HS-27A (cell line): Measurements from ENCODE around the gene NEK5.
"Not testable (repeated sequence)": the region's sequence is repeated elsewhere in the genome, so short reads cannot be mapped to it uniquely, and the experiment has no call there.

Experiments used
- DNase-seq: peaks from one replicate; pipeline ENCODE4 v3.0.0-alpha.2; 2012; ENCODE audit warnings: low read depth, missing footprints

Gene NEK5

DNA sequence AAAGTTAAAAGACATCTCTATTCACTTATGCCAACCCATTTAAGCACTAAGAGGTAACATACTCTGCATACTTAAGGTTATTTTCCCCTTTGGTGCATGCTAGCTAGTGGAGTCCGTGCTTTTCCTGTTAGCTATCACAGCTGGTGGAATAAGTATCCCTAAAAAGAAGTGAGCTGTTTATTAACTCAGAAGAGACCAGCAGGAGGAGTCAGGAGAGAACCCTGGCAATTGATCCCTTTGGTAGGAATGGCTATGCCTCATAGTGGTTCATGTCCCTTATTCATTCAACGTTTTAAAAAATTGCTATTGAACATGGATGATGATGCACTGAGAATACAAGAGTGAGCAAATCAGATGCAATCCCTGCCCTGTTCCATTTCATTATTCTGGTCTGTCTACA is 12.4 kb upstream of the NEK5 start:
- DNase-seq, result no peak

DNA sequence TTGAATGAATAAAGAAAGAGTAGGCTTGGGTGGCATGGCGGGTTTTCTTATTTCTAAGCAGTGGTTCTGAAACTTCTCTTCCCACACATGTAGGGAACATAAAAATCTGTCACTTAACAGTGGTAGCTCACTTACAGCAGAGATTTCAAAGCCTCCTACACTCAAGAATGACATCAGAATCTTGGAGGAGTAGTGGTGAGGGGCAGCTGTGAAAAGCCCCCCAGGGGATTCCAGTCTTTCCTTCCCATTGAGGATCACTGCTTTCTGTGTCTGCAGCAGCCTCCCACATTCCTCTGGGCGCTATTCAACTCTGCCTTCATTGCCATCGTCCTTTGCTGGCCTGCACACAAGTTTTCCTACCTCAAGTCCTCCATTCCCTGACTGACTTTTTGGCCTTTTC is 8.6 kb upstream of the NEK5 start:
- no peak for DNase-seq

DNA sequence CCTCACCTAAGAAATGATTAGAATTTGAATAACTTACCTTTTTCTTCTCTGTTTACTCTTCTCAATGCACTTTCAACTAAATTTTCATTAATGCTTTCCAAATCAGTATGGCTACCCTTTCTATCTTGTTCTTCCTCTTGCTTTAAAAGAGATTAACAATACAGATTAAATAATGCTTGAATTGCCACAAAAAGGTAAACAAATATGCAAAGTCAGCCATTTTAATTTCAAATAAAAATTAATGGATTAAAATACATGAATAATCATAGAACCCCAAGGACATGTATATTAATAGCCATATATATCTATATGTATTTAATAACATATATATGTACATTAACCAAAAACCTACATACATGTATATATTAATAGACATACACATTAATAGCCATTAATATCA is 7.9 kb upstream of the NEK5 start:
- no peak for DNase-seq

DNA sequence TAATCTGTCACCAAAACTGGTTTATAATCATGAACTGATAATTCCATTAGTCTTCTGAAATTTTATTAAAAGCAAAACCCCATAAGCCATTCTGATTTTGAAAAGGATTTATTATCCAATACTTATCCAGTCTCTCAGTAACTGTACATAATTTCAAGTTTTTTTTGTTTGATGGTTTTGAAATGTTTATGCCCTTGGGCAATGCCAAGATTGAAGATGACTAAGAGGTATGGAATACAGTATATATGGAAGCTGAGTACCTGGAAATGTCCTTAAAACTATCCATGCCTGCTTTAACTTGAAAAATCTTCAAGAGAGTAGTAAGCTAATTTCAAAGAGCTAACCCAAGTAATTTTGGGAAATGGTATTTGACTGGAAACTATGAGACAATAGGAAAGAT is 1.8 kb upstream of the NEK5 start:
- no peak for DNase-seq

DNA sequence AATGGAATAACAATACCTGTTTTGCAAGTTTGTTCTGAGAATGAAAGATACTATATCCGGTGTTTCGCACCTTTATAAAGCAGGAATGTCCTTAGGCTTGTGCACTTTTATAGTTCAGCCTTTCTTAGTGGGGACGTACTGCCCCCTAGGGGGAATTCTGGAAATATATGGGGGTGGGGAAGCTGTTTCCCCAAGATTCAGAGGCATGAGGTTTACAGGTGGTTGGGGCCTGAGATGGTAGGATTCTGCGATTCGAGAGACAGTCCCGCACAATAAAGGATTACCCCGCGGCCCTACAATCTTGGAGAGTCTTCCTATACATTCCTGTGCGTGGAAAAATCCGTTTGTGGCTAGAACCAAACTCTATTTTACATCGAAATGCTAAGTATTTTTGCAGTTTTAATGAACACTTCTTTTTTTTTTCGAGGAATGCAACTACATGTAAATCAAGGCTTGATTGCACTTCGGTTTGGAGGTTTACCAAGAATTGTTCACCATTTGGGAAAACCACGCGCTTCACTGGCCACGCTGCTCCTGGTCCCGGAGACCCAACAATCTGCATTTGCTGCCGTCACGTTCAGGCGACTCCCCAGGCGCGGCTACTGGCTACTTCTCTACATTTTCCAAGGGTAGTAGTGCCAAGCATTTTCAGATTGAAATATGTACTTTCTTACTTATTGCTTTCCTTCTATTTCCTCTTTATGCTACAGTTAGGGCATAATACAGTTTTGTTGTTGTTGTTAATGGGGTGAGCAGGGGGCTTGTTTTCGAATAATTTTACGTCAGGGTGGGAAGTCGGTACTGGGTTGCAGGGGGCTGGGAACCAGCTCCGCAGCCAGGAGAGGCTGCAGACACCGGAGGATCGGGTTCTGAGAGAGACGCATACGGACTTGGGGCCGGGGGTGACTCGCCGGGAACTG is 830 bp downstream of the NEK5 start:
- DNase-seq, result peak; percentile 12

DNA sequence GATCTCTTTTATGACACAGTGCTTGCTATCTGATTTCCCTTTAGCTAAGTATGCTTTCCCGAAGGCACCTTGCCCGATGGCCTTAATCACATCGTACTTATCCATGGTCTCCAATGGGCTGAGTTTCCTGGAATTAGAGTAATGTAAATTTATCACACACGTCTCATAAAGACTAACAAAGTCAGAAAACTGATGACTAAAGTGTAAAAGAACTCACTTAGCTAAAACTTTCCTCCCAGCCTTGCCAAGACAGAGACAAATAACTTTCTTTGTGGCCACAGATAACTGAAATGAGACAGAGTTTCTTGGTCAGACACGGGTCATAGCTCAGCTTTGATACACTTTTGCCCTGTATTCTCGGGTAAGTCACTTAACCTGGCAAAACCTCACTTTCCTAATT is 1.5 kb downstream of the NEK5 start:
- no peak for DNase-seq

DNA sequence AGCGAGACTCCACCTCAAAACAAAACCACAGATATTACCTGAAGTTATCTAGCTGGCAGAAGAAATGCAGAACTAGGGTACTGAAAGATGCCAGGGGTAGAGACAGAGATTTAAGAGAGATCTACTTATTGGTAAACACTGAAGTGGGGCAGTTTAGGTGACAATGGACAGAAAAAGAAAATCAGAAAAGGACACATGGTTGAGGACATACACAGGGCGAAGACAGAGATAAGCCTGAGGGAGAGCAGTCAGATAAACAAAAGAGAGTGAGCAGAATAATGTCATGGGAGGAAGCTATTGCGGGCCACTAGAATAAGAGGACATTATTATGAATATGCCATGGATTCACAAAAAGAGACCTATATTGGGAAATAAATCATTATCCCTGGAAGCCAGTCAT is 3.3 kb downstream of the NEK5 start:
- no peak for DNase-seq

DNA sequence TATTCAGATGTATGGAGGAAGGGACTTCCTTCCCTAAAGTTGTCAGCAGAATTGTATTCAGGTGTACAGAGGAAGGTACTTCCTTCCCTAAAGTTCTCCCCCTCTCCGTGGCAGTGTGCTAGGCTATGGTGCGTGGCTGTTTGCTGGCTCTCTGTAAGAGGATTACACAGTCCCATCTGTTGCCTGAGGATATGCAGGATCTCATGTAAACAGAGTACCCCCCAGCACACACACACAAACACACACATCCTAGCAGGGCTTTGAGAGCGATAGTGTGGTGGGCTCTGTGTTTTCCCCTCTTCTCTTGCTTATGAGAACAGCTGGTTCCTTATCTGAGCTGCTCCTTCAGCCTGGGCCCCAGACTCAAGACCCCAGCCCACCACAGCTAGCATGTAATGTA is 10.3 kb downstream of the NEK5 start:
- DNase-seq, result no peak

DNA sequence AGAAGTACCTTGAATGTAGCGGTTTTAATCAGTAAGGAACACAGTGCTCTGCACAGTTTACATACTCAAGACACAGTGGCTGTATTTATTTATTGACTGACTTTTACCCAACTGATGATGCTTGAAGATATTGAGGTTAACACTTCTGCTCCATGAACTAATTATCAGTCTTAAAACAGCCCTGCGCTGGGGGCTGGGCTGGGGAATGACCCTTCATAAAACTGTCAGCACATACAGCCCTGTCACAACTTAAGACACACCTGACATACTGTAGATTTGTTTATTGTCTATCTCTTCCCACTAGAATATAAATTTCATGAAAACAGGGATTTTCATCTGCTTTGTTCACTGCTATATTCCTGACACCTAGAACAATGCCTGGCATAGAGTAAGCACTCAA is 10.8 kb downstream of the NEK5 start:
- no peak for DNase-seq

DNA sequence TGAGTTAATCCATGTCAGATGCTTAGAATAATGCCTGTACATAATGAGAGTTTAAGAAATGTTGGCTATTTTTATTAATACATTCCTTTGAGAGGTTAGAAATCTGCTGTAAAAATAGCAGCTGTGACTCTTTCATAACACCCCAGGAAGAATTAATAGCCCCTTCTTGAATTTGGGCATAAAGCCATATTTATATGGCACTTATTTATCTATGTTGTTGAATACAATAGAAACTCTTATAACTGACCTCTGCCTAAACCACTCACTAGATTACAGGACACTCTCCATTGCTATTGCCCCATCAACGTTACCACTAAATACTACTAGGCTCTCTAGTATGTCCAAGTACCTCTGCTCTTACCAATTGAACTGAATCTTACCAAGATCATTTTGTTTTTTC is 16.3 kb downstream of the NEK5 start:
- no peak for DNase-seq

DNA sequence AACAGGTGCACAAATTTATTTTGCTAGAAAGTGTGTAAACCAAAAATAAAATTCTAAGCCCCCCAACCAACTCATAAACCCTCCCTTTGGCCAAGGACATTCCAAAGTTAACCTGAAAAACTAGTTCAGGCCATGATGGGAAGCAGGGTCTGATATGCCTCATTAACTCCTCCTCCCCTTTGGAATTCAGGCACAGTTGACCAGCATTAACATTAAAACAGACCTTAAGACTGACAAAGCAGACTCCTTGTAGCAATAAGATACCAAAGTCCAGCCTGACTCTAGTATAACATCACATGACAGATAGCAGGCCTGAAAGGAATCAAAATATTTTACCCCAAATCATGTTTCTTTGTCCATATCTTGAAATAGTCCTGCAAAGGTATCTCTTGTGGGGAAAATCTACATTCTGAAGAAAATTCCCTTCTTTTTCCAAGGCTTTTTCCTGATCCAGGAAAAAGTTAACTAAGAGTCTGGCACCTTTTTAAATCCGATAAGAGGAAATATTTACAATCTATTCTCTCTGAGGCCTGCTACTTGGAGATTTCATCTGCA is 19.7 kb downstream of the NEK5 start:
- no peak for DNase-seq

DNA sequence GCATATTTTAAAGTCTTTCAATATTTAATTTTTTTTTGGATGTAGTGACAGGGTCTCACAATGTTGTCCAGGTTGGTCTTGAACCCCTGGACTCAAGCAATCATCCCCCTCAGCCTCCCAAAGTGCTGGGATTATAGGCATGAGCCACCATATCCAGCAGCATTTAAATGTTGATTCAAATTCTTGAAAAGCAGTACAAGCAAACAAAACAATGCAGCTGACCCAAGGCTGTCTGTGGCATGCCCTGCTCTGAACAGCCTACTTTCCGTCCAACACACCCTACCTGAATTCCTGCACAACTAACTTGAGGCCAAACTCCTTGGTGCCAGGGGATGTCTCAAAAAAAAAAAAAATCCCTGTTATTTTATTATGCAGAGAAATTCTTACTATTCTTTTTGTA is 23.0 kb downstream of the NEK5 start:
- no peak for DNase-seq

DNA sequence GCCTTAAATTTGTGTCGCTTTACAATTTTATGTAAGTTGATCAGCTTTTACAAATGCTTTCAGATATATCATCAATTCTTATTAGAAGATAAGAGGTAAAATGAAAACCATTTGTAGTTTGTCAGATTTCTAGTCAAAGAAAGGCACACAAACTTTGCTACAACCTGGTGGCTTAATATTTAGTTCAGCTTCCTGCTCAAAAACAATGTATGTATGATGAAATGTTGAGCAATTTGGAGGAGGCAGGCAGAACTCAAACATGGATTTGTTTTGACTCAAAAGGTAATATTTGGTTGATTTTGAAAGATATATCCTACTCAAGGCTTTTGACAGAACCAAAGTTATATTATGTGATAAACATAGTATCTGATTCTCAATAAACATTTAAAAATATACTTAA is 24.2 kb downstream of the NEK5 start:
- DNase-seq, result no peak

DNA sequence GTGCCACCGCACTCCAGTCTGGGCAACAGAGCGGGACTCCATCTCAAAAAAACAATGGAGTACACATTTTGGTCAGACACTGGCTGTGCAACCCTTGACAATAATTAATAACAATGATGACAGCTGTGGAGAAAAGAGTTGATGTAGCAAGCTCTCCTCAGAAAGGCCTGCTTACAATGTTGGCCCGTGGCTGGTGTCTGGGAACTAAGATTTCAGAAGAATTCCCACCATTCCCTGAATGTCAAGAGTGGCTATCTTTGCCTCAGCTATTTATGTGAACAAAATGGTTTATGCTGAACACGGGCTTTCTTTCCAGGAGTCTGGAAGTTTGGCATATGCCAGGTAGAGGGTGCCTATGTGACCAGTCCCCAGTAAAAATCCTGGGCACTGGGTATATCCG is 25.5 kb downstream of the NEK5 start:
- DNase-seq, result no peak

DNA sequence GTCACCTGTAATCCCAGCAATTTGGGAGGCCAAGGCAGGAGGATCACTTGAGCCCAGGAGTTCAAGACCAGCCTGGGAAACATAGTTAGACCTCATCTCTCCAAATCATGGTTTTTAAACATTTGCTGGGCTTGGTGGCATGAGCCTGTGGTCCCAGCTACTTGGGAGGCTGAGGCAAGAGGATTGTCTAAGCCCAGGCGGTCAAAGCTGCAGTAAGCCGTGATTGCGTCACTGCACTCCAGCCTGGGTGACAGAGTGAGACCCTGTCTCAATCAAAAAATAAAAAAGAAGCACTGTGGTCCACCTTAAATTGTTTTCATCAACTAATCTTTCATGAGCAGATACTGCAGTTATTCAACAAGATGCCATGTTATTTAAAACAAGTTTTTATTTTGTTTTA is 26.4 kb downstream of the NEK5 start:
- DNase-seq, result not testable (repeated sequence)

DNA sequence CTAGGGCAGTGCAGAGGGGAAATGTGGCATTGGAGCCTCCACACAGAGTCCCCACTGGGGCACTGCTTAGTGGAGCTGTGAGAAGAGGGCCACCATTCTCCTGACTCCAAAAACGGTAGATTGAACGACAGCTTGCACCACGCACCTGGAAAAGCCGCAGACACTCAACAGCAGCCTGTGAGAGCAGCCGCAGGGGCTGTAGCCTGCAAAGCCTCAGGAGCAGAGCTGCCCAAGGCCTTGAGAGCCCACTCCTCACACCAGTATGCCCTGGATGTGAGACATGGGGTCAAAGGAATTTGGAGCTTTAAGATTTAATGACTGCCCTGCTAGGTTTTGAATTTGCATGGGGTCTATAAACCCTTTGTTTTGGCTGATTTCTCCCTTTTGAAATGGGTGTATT is 31.7 kb downstream of the NEK5 start:
- no peak for DNase-seq

DNA sequence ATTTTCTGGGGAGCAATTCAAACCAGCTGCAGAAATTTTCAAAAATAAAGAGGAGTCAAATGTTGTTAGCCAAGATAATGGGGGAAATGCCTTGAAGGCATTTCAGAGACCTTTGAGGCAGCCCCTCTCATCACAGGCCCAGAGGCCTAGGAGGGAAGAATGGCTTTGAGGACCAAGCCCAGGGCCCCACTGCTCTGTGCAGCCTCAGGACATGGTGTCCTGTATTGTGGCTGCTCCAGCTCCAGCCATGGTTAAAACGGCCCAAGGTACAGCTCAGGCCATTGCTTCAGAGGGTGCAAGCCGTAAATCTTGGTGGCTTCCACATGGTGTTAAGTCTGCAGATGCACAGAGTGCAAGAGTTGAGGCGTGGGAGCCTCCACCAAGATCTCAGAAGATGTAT is 32.1 kb downstream of the NEK5 start:
- no peak for DNase-seq

DNA sequence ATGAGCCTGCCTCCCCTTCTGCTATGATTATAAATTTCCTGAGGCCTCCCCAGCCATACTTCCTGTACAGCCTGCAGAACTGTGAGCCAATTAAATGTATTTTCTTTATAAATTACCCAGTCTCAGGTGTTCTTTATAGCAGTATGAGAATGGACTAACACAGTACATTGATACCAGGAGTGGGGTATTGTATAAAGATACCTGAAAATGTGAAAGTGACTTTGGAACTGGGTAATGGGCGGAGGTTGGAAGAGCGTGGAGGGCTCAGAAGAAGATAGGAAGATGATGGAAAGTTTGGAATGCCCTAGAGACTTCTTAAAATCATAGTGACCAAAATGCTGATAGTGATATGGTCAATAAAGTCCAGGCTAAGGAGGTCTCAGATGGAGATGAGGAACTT is 32.8 kb downstream of the NEK5 start:
- no peak for DNase-seq

DNA sequence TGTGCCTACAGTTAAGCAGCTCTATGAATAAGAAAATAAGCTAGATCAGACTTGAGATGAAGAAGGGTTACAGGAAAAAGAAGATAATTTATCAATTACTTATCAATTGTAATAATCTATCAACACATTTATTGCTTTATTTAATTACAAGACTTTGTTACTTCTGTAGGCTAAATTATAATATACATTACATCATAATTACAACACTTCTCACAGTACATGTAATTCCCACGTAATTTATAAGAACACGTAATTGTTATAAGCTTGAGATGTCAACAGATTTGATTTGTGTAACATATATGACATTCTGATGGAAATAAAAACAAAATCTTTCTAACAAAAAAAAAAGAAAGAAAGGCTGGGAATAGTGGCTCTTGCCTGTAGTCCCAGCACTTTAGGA is 36.8 kb downstream of the NEK5 start:
- DNase-seq, result no peak

DNA sequence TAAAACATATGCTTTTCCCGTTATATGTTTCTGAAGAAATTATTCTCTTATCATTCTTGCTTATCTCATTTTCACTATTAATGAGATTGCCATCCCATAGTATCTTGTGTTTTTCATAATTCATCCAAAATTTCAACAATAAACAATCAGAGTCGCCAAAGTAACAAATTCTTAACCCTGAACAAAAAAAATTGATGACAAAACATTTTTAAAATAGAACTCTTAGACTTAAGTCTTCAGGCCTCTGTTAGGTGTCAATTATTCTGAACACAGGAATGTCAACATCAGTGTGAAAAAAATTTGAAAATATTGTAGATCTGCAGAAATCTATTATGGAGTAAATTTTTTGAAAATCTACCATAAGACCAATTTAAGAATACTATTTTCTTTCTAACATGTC is 37.4 kb downstream of the NEK5 start:
- DNase-seq, result no peak

DNA sequence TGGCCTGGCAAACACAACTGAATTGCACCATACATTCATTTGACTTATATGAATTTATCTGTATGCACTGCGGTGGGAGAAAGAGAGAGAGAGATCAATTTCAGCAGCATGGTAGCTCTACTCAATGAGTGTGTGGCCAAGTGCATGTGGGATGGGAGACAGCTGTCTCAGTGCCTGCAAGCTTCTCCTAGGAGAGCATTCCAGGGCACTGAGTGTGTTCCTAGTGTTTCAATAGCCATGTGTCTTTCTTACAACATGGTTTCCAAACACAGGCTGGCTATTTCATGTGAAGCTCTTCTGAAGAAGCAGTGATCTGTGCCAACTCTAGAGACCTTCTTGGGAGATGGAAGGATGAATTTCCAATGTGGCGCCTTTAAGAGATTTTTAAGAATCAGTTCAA is 43.5 kb downstream of the NEK5 start:
- no peak for DNase-seq

DNA sequence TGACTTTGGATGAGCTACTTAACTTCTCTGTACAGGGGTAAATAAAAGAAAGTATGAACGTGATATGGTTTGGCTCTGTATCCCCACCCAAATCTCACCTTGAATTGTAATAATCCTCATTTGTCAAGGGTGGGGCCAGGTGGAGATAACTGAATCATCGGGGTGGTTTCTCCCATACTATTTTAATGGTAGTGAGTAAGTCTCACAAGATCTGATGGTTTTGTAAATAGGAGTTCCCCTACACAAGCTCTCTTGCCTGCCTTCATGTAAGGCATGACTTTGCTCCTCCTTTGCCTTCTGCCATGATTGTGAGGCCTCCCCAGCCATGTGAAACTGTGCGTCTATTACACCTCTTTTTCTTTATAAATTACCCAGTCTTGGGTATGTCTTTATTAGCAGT is 43.9 kb downstream of the NEK5 start:
- DNase-seq, result not testable (repeated sequence)

DNA sequence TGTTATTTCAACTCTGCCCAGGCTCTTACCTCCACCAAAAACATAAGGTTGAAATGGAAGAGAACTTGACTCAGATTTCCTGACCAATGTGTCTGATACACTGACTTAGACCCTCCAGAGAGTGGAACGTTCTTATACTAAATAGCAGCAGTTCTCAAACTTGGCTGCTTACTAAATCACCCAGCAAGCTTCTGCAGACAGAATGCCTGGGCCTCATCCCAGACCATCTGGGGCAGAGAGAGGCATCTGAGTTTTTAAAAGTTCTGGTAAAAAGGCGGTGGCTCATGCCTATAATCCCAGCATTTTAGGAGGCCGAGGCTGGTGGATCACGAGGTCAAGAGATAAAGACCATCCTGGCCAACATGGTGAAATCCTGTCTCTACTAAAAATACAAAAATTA is 46.3 kb downstream of the NEK5 start:
- DNase-seq, result no peak

DNA sequence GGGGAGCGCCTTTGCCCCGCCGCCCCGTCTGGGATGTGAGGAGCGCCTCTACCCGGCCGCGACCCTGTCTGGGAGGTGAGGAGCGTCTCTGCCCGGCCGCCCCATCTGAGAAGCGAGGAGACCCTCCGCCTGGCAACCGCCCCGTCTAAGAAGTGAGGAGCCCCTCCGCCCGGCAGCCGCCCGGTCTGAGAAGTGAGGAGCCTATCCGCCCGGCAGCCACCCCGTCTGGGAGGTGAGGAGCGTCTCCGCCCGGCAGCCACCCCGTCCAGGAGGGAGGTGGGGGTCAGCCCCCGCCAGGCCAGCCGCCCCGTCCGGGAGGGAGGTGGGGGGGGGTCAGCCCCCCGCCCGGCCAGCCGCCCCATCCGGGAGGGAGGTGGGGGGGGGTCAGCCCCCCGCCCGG is 49.0 kb downstream of the NEK5 start:
- DNase-seq, result not testable (repeated sequence)
